T-cell (primary cell): ENCODE results near the gene ZBTB37. TPM values are rescaled to one million over a fixed set of nuclear protein-coding genes. Genes with fewer than 3 reads are reported as not detected.

Experiments
- ATAC-seq, 4 experiments: fragments of 200-7000 bp in 3 of 4; fragments of 150-1000 bp in 1 of 4; cut with Tn5 transposase; replicated peaks in 1 of 4; 1 replicate in 3 of 4; 2 replicates in 1 of 4; pipeline ENCODE4 v1.10.0; 2021; ENCODE audit warnings: moderate library complexity in 3 of 4, mild to moderate bottlenecking in 2 of 4, moderate number of reproducible peaks in 1 of 4
- CTCF ChIA-PET, 2 donors: fragments of 300-600 bp; sonication (Branson Sonifier 250); formaldehyde crosslinking; loops; one replicate each; lab custom pipeline; 2022; ENCODE audit warnings: antibody characterized with exemption in 2 of 2; lab: Charles Lee
- POLR2A ChIA-PET, 2 donors: fragments of 300-600 bp; sonication (Branson Sonifier 250); formaldehyde crosslinking; loops; one replicate each; lab custom pipeline; 2022; ENCODE audit warnings: antibody characterized with exemption in 2 of 2; lab: Charles Lee
- DNase-seq, 35 experiments: peaks; one replicate each; pipeline versions ENCODE4 v3.0.0 to v3.0.0-alpha.2; 2013 to 2023
- H3K27ac ChIP-seq: one replicate; pipeline ENCODE4 v1.5.1; 2013; ENCODE audit warnings: low read length
- H3K27me3 ChIP-seq, 2 experiments: replicated peaks in 1 of 2; 1 replicate in 1 of 2; 2 replicates in 1 of 2; pipeline versions ENCODE4 v1.6.1 to v1.7.0; 2013; ENCODE audit warnings: low read length in 1 of 2, mixed read lengths in 1 of 2; ENCODE audit not compliant: control insufficient read depth in 2 of 2, insufficient read depth in 2 of 2; ENCODE audit errors: extremely low read depth in 1 of 2
- H3K36me3 ChIP-seq, 2 donors: 1 replicate in 1 of 2; 2 replicates in 1 of 2; pipeline versions ENCODE4 v1.6.1 to v1.7.0; 2013; ENCODE audit warnings: low read length in 1 of 2; ENCODE audit not compliant: control insufficient read depth in 2 of 2, insufficient read depth in 1 of 2; ENCODE audit errors: extremely low read depth in 1 of 2
- H3K4me1 ChIP-seq, 2 experiments: 1 replicate in 1 of 2; 2 replicates in 1 of 2; pipeline versions ENCODE4 v1.6.1 to v1.7.0; 2013; ENCODE audit warnings: low read length in 2 of 2, mixed read lengths in 1 of 2; ENCODE audit not compliant: insufficient read depth in 2 of 2, control insufficient read depth in 1 of 2; ENCODE audit errors: extremely low read depth in 1 of 2
- H3K4me3 ChIP-seq, 2 donors: 1 replicate in 1 of 2; 2 replicates in 1 of 2; pipeline versions ENCODE4 v1.5.1 to v1.7.0; 2013; ENCODE audit warnings: mild to moderate bottlenecking in 2 of 2, low read length in 1 of 2, moderate library complexity in 1 of 2; ENCODE audit not compliant: control insufficient read depth in 1 of 2; ENCODE audit errors: extremely low read depth in 1 of 2
- H3K9me3 ChIP-seq: 2 replicates; pipeline ENCODE4 v1.7.0; 2013
- H3K27ac Mint-ChIP-seq, 2 donors: one replicate each; pipeline ENCODE4 v1.8.0; 2020 to 2021; ENCODE audit warnings: mild to moderate bottlenecking in 2 of 2, mixed read lengths in 2 of 2
- H3K27me3 Mint-ChIP-seq, 2 donors: one replicate each; pipeline ENCODE4 v1.8.0; 2021 to 2022; ENCODE audit warnings: mixed read lengths in 2 of 2
- H3K36me3 Mint-ChIP-seq: one replicate; pipeline ENCODE4 v1.8.0; 2021; ENCODE audit warnings: mixed read lengths
- H3K4me1 Mint-ChIP-seq, 3 donors: one replicate each; pipeline ENCODE4 v1.8.0; 2020 to 2022; ENCODE audit warnings: mixed read lengths in 3 of 3, mild to moderate bottlenecking in 1 of 3
- H3K4me3 Mint-ChIP-seq, 3 donors: one replicate each; pipeline ENCODE4 v1.8.0; 2020 to 2022; ENCODE audit warnings: mild to moderate bottlenecking in 3 of 3, mixed read lengths in 3 of 3, moderate library complexity in 3 of 3
- H3K9me3 Mint-ChIP-seq, 3 donors: one replicate each; pipeline ENCODE4 v1.8.0; 2020 to 2022; ENCODE audit warnings: mixed read lengths in 3 of 3
- WGBS: methylation state at CpG from one replicate; pipeline ENCODE4 v1.1.5; 2013; ENCODE audit warnings: missing lambda C conversion rate; ENCODE audit not compliant: insufficient coverage; 5-methylcytosine and 5-hydroxymethylcytosine counted together
- total RNA-seq, 35 experiments: library from RNA in 6 of 35; stranded (reverse) in 6 of 35; fragments of 120-200 nt in 1 of 35; gene quantifications; one replicate each; pipeline versions ENCODE4 v1.2.1 to v1.2.4 and lab custom pipeline; 2013 to 2026

Gene ZBTB37
- total RNA-seq, 5 donors from 2014 or later (not counting 1 experiment from before 2014, with no cell fraction given): 17.6 to 24.7 (median 22.4) TPM

GRCh38 chr1:173889885-173890284 lies 21.7 kb downstream of the ZBTB37 start:
- peaks cover 34 to 46% (median 44%) of the 10 kb centered on the region in 3 donors for H3K4me1 Mint-ChIP-seq
- H3K4me3 ChIP-seq: no peak overlapping the region
- H3K27me3 ChIP-seq: no peaks in the 10 kb centered on the region
- no peak for DNase-seq
- H3K9me3 ChIP-seq: no peaks in the 10 kb centered on the region
- no CpG with 5 or more reads among the region's 2 CpGs for WGBS
- ATAC-seq: no peak
- H3K4me1 ChIP-seq: peaks cover 9 to 13% of the 10 kb centered on the region in 2 experiments
- POLR2A ChIA-PET: no interaction called here
- peaks cover 65% of the 10 kb centered on the region for H3K36me3 Mint-ChIP-seq
- no peak overlapping the region for H3K27ac Mint-ChIP-seq
- no peaks in the 10 kb centered on the region for H3K9me3 Mint-ChIP-seq
- CTCF ChIA-PET: interaction anchor here in 1 of 2 donors (0.6 kb wide), 1 partner anchor 66 kb away, joined by 3 read pairs; no protein-coding TSS in a partner anchor
- H3K36me3 ChIP-seq: peaks cover 6 to 36% of the 10 kb centered on the region in 2 donors
- H3K27ac ChIP-seq: no peak overlapping the region
- H3K4me3 Mint-ChIP-seq: no peak overlapping the region
- no peaks in the 10 kb centered on the region for H3K27me3 Mint-ChIP-seq

- no peaks in the 10 kb centered on the region for H3K9me3 Mint-ChIP-seq
- peaks cover 0 to 23% of the 10 kb centered on the region in 2 donors for H3K36me3 ChIP-seq
- ChIA-PET POLR2A (no interaction called here), CTCF (no interaction called here)
- peaks cover 18 to 19% (median 19%) of the 10 kb centered on the region in 3 donors for H3K4me1 Mint-ChIP-seq
- no peak overlapping the region for H3K4me3 ChIP-seq
- ATAC-seq: no peak
- H3K27ac Mint-ChIP-seq: no peak overlapping the region
- H3K27me3 ChIP-seq: no peaks in the 10 kb centered on the region
- H3K4me3 Mint-ChIP-seq: no peak overlapping the region
- no peaks in the 10 kb centered on the region for H3K9me3 ChIP-seq
- peaks cover 41% of the 10 kb centered on the region for H3K36me3 Mint-ChIP-seq
- H3K4me1 ChIP-seq: no peaks in the 10 kb centered on the region
- no peak for DNase-seq
- no peaks in the 10 kb centered on the region for H3K27me3 Mint-ChIP-seq
- H3K27ac ChIP-seq: no peak overlapping the region
- no CpG with 5 or more reads among the region's 1 CpG for WGBS
These were observed 25.4 kb downstream of the ZBTB37 start for GRCh38 chr1:173893611-173894010.

GRCh38 chr1:173894189-173894588 lies 26.0 kb downstream of the ZBTB37 start:
- Mint-ChIP-seq H3K36me3 (peaks cover 43% of the 10 kb centered on the region), H3K27ac (no peak overlapping the region), H3K27me3 (no peaks in the 10 kb centered on the region), H3K9me3 (no peaks in the 10 kb centered on the region), H3K4me1 (peaks cover 17 to 23% (median 18%) of the 10 kb centered on the region in 3 donors), H3K4me3 (no peak overlapping the region)
- Histone ChIP-seq H3K36me3 (peaks cover 0 to 20% of the 10 kb centered on the region in 2 donors), H3K27ac (no peak overlapping the region), H3K9me3 (no peaks in the 10 kb centered on the region), H3K27me3 (no peaks in the 10 kb centered on the region), H3K4me1 (no peaks in the 10 kb centered on the region), H3K4me3 (no peak overlapping the region)
- DNase-seq (no peak), ATAC-seq (no peak)
- no CpG with 5 or more reads among the region's 3 CpGs for WGBS
- ChIA-PET POLR2A (no interaction called here), CTCF (no interaction called here)

GRCh38 chr1:173900427-173900826 lies 32.2 kb downstream of the ZBTB37 start:
- Histone ChIP-seq H3K36me3 (peaks cover 3% of the 10 kb centered on the region in 2 donors), H3K27me3 (no peaks in the 10 kb centered on the region), H3K4me3 (no peak overlapping the region), H3K27ac (no peak overlapping the region), H3K4me1 (no peaks in the 10 kb centered on the region), H3K9me3 (no peaks in the 10 kb centered on the region)
- ATAC-seq (no peak), DNase-seq (no peak)
- no peak overlapping the region for H3K4me3 Mint-ChIP-seq
- no peak overlapping the region for H3K27ac Mint-ChIP-seq
- no peaks in the 10 kb centered on the region for H3K27me3 Mint-ChIP-seq
- no peaks in the 10 kb centered on the region for H3K9me3 Mint-ChIP-seq
- 44% methylated on average over 2 of the region's 2 CpGs for WGBS
- ChIA-PET POLR2A (no interaction called here), CTCF (no interaction called here)
- peaks cover 9 to 20% (median 19%) of the 10 kb centered on the region in 3 donors for H3K4me1 Mint-ChIP-seq
- peaks cover 23% of the 10 kb centered on the region for H3K36me3 Mint-ChIP-seq

GRCh38 chr1:173900992-173901391 lies 32.8 kb downstream of the ZBTB37 start:
- peaks cover 3% of the 10 kb centered on the region in 2 donors for H3K36me3 ChIP-seq
- no peak overlapping the region for H3K4me3 ChIP-seq
- ATAC-seq: no peak
- Mint-ChIP-seq H3K27me3 (no peaks in the 10 kb centered on the region), H3K9me3 (peaks cover 0 to 3% (median 0%) of the 10 kb centered on the region in 3 donors), H3K36me3 (peaks cover 26% of the 10 kb centered on the region), H3K4me3 (no peak overlapping the region), H3K27ac (no peak overlapping the region), H3K4me1 (peaks cover 9 to 20% (median 19%) of the 10 kb centered on the region in 3 donors)
- no peak overlapping the region for H3K27ac ChIP-seq
- DNase-seq: no peak
- WGBS: 86% methylated on average over 1 of the region's 3 CpGs
- ChIA-PET POLR2A (no interaction called here), CTCF (no interaction called here)
- no peaks in the 10 kb centered on the region for H3K9me3 ChIP-seq
- no peaks in the 10 kb centered on the region for H3K4me1 ChIP-seq
- no peaks in the 10 kb centered on the region for H3K27me3 ChIP-seq

- ChIA-PET CTCF (interaction anchor here in 1 of 2 donors (1.0 kb wide), 1 partner anchor 15 kb away, joined by 3 read pairs; no protein-coding TSS in a partner anchor), POLR2A (no interaction called here)
- Mint-ChIP-seq H3K4me3 (no peak overlapping the region), H3K27me3 (no peaks in the 10 kb centered on the region), H3K4me1 (peaks cover 9 to 14% (median 12%) of the 10 kb centered on the region in 3 donors), H3K9me3 (peaks cover 0 to 5% (median 0%) of the 10 kb centered on the region in 3 donors), H3K27ac (no peak overlapping the region), H3K36me3 (peaks cover 22% of the 10 kb centered on the region)
- Histone ChIP-seq H3K9me3 (no peaks in the 10 kb centered on the region), H3K27me3 (no peaks in the 10 kb centered on the region), H3K4me1 (no peaks in the 10 kb centered on the region), H3K36me3 (peaks cover 0 to 3% of the 10 kb centered on the region in 2 donors), H3K4me3 (no peak overlapping the region), H3K27ac (no peak overlapping the region)
- ATAC-seq (no peak), DNase-seq (no peak)
- 100% methylated on average over 2 of the region's 6 CpGs for WGBS
These were observed 35.8 kb downstream of the ZBTB37 start for GRCh38 chr1:173903827-173904531.
